GM12878 (cell line): Measurements from ENCODE around the gene ZACN. TPM values are rescaled to one million over a fixed set of nuclear protein-coding genes. Genes with fewer than 3 reads are reported as not detected.

Experiments
- ATAC-seq: fragments of 200-7000 bp; cut with Tn5 transposase; 3 replicates; pipeline ENCODE4 v1.9.1; 2020; ENCODE audit warnings: mild to moderate bottlenecking, moderate library complexity
- BruUV-seq: library from RNA; stranded (reverse); fragments of 400-500 nt; replicated peaks from 2 replicates; lab custom pipeline; 2021; lab: Mats Ljungman, UMichigan
- CTCF ChIA-PET: fragments of 300-600 bp; sonication (Branson Sonifier 250); formaldehyde crosslinking; extraction: SDS; loops from one replicate; lab custom pipeline; 2021; ENCODE audit warnings: inconsistent platforms; lab: Yijun Ruan, JAX
- POLR2A ChIA-PET: fragments of 350-600 bp; formaldehyde crosslinking; extraction: SDS; loops from one replicate; lab custom pipeline; 2021; ENCODE audit warnings: inconsistent platforms; lab: Charles Lee
- RAD21 ChIA-PET: fragments of 300-600 bp; sonication (Branson Sonifier 250); formaldehyde crosslinking; loops from one replicate; lab custom pipeline; 2023; ENCODE audit warnings: antibody characterized with exemption; ENCODE audit not compliant: unreplicated experiment; lab: Charles Lee
- SMC1A ChIA-PET: fragments of 300-600 bp; sonication (Branson Sonifier 250); formaldehyde crosslinking; loops from one replicate; lab custom pipeline; 2023; ENCODE audit not compliant: unreplicated experiment, uncharacterized antibody; lab: Charles Lee
- DNase-seq: peaks from one replicate; pipeline ENCODE4 v3.0.0-alpha.2; 2011; ENCODE audit warnings: low read depth, low spot score
- FAIRE-seq: peaks from 3 replicates; lab custom pipeline; 2011; peaks lifted over from hg19 to GRCh38; lab: Jason Lieb, UNC
- H2AFZ ChIP-seq: 2 replicates; pipeline ENCODE4 v1.6.0; 2011; ENCODE audit warnings: low read depth, low read length, control low read depth; ENCODE audit not compliant: control insufficient read depth
- H3K27ac ChIP-seq: 2 replicates; pipeline ENCODE4 v1.5.1; 2011; ENCODE audit warnings: control low read depth; ENCODE audit not compliant: control insufficient read depth, insufficient read depth
- H3K27me3 ChIP-seq, 2 experiments: replicated peaks in 1 of 2; 2 replicates each; pipeline versions ENCODE4 v1.6.0 to v1.6.1; 2011; ENCODE audit warnings: low read length in 1 of 2; ENCODE audit not compliant: control insufficient read depth in 2 of 2, insufficient read depth in 2 of 2
- H3K36me3 ChIP-seq, 2 experiments: 2 replicates each; pipeline ENCODE4 v1.5.1; 2011; ENCODE audit warnings: low read length in 1 of 2; ENCODE audit not compliant: control insufficient read depth in 2 of 2, insufficient read depth in 2 of 2
- H3K4me1 ChIP-seq: 2 replicates; pipeline ENCODE4 v1.6.1; 2011; ENCODE audit warnings: mild to moderate bottlenecking, low read length, moderate library complexity, mixed read lengths; ENCODE audit not compliant: control insufficient read depth, insufficient read depth
- H3K4me2 ChIP-seq: 2 replicates; pipeline ENCODE4 v1.6.0; 2011; ENCODE audit warnings: control low read depth; ENCODE audit not compliant: control insufficient read depth, insufficient read depth
- H3K4me3 ChIP-seq: fragments of 200-600 bp; sonication (generic); 2 replicates; pipeline ENCODE4 v1.5.1; 2016
- H3K79me2 ChIP-seq: 2 replicates; pipeline ENCODE4 v1.6.0; 2011; ENCODE audit warnings: low read length; ENCODE audit not compliant: control insufficient read depth, insufficient read depth
- H3K9ac ChIP-seq: 2 replicates; pipeline ENCODE4 v1.8.0; 2011; ENCODE audit warnings: low read length, control low read depth, mixed read lengths; ENCODE audit not compliant: control insufficient read depth, insufficient read depth
- H3K9me3 ChIP-seq: replicated peaks from 3 replicates; pipeline ENCODE4 v1.5.1; 2011; ENCODE audit warnings: mild to moderate bottlenecking, low read length; ENCODE audit not compliant: control insufficient read depth, insufficient read depth
- H4K20me1 ChIP-seq: 2 replicates; pipeline ENCODE4 v1.6.0; 2011; ENCODE audit not compliant: control insufficient read depth, insufficient read depth
- BACH1 ChIP-seq: fragments of 450-650 bp; IDR thresholded peaks from 2 replicates; pipeline ENCODE4 v1.6.1; 2017; ENCODE audit warnings: mild to moderate bottlenecking, borderline replicate concordance
- BCL11A ChIP-seq: IDR thresholded peaks from 2 replicates; pipeline ENCODE4 v1.6.1; 2011; ENCODE audit warnings: low read depth, low read length
- BRCA1 ChIP-seq: IDR thresholded peaks from 2 replicates; pipeline ENCODE4 v1.6.1; 2011; ENCODE audit warnings: low read depth, low read length, improper control_type of control experiment
- CBFB ChIP-seq: IDR thresholded peaks from 2 replicates; pipeline ENCODE4 v1.6.1; 2016; ENCODE audit warnings: antibody characterized with exemption, low read depth
- CHD2 ChIP-seq: IDR thresholded peaks from 2 replicates; pipeline ENCODE4 v1.6.1; 2011; ENCODE audit warnings: low read depth, low read length, improper control_type of control experiment, borderline replicate concordance
- CREM ChIP-seq: IDR thresholded peaks from 2 replicates; pipeline ENCODE4 v1.6.1; 2014; ENCODE audit warnings: antibody characterized with exemption, low read depth
- FOS ChIP-seq: IDR thresholded peaks from 3 replicates; pipeline ENCODE4 v1.6.1; 2011; ENCODE audit warnings: borderline replicate concordance; ENCODE audit not compliant: insufficient read length; ENCODE audit errors: extremely low read depth
- GATAD2B ChIP-seq: fragments of 450-650 bp; conservative IDR thresholded peaks from 2 replicates; pipeline ENCODE4 v1.6.1; 2017; ENCODE audit warnings: low read depth, mild to moderate bottlenecking, moderate library complexity
- HCFC1 ChIP-seq: fragments of 150-350 bp; IDR thresholded peaks from 2 replicates; pipeline ENCODE4 v1.6.1; 2014; ENCODE audit warnings: low read length
- IRF4 ChIP-seq: IDR thresholded peaks from 2 replicates; pipeline ENCODE4 v1.6.1; 2011; ENCODE audit warnings: low read depth, low read length
- JUNB ChIP-seq: IDR thresholded peaks from 2 replicates; pipeline ENCODE4 v1.6.1; 2016; ENCODE audit warnings: antibody characterized with exemption, mild to moderate bottlenecking
- KDM1A ChIP-seq: fragments of 200-600 bp; sonication (generic); IDR thresholded peaks from 2 replicates; pipeline ENCODE4 v1.6.1; 2016; ENCODE audit warnings: borderline replicate concordance
- MEF2B ChIP-seq: fragments of 450-650 bp; IDR thresholded peaks from 2 replicates; pipeline ENCODE4 v1.6.1; 2018; ENCODE audit warnings: mild to moderate bottlenecking, moderate library complexity; ENCODE audit not compliant: partially characterized antibody, poor library complexity, severe bottlenecking
- NFXL1 ChIP-seq: fragments of 450-650 bp; IDR thresholded peaks from 2 replicates; pipeline ENCODE4 v1.6.1; 2017; ENCODE audit warnings: antibody characterized with exemption, mild to moderate bottlenecking, borderline replicate concordance
- POU2F2 ChIP-seq: IDR thresholded peaks from 3 replicates; pipeline ENCODE4 v1.6.1; 2011; ENCODE audit warnings: low read depth, mild to moderate bottlenecking, low read length, borderline replicate concordance
- SMC3 ChIP-seq: IDR thresholded peaks from 2 replicates; pipeline ENCODE4 v1.6.1; 2011; ENCODE audit warnings: low read length, improper control_type of control experiment, borderline replicate concordance
- SUPT20H ChIP-seq: IDR thresholded peaks from 2 replicates; pipeline ENCODE4 v1.6.1; 2011; ENCODE audit warnings: low read depth, mild to moderate bottlenecking, low read length, moderate library complexity, borderline replicate concordance; ENCODE audit not compliant: control insufficient read depth
- SUZ12 ChIP-seq: fragments of 200-600 bp; sonication (generic); IDR thresholded peaks from one replicate; pipeline ENCODE4 v1.6.1; 2018; ENCODE audit warnings: antibody characterized with exemption, mild to moderate bottlenecking; ENCODE audit not compliant: unreplicated experiment
- TBL1XR1 ChIP-seq: IDR thresholded peaks from 2 replicates; pipeline ENCODE4 v1.6.1; 2012; ENCODE audit warnings: low read depth, low read length, improper control_type of control experiment
- TCF3 ChIP-seq: IDR thresholded peaks from 2 replicates; pipeline ENCODE4 v1.6.1; 2012; ENCODE audit warnings: low read depth, mild to moderate bottlenecking, low read length, borderline replicate concordance; ENCODE audit not compliant: insufficient read depth
- ZNF207 ChIP-seq: fragments of 450-650 bp; IDR thresholded peaks from 2 replicates; pipeline ENCODE4 v1.6.1; 2014; ENCODE audit warnings: antibody characterized with exemption, mild to moderate bottlenecking, borderline replicate concordance
- ZNF384 ChIP-seq: IDR thresholded peaks from 2 replicates; pipeline ENCODE4 v1.6.1; 2012; ENCODE audit warnings: low read depth, mild to moderate bottlenecking, low read length, improper control_type of control experiment, borderline replicate concordance
- WGBS: methylation state at CpG from one replicate; pipeline ENCODE4 v1.1.6; 2016; ENCODE audit warnings: low lambda C conversion rate; ENCODE audit not compliant: insufficient replicate concordance, insufficient coverage; ENCODE audit errors: missing lambda C conversion rate; 5-methylcytosine and 5-hydroxymethylcytosine counted together
- in situ Hi-C: fragments of 300-500 bp; cut with MboI; formaldehyde crosslinking; loops from 9 replicates; pipeline ENCODE4 v1.14.3; 2018; ENCODE audit warnings: mixed read lengths
- intact Hi-C: fragments of 100-400 bp; cut with micrococcal nuclease; formaldehyde crosslinking; loops from one replicate; pipeline ENCODE4 v1.14.2; 2022; ENCODE audit not compliant: unreplicated experiment
- polyA plus RNA-seq, 11 experiments: library from polyadenylated mRNA; depleted of rRNA in 4 of 11; unstranded in 6 of 11; stranded (reverse) in 5 of 11; fragments of >200 nt; fragmentation: Nextera tagmentation in 4 of 11; fragmentation: Illumina TruSeq in 1 of 11; extraction: Ambion mirVana in 4 of 11; extraction: Trizol in 1 of 11; gene quantifications; 1 replicate in 1 of 11; 2 replicates in 10 of 11; pipeline versions ENCODE4 v1.2.1 to v1.2.3, GENCODE V29; 2011 to 2016; ENCODE audit warnings: inconsistent platforms in 2 of 11, missing spikeins in 2 of 11, low read depth in 1 of 11
- total RNA-seq, 4 experiments: library from RNA; depleted of rRNA in 3 of 4; stranded (reverse); fragments of >200 nt in 3 of 4; fragmentation: Illumina TruSeq in 1 of 4; extraction: Trizol in 1 of 4; gene quantifications; 2 replicates each; pipeline versions ENCODE4 v1.2.1 to v1.2.3, GENCODE V29; 2013 to 2021
- TF ChIP-seq, protein P1 (sequence below): fragments of 450-650 bp; IDR thresholded peaks from 2 replicates; pipeline ENCODE4 v1.6.1; 2017; ENCODE audit warnings: borderline replicate concordance

The ZACN gene
- total and polyA plus RNA-seq, 10 of the 15 experiments (the other 5 are each of a cell fraction or from before 2014, with no cell fraction given), result 0.06 to 11.3 (median 0.47) TPM; not detected in 2

DNA sequence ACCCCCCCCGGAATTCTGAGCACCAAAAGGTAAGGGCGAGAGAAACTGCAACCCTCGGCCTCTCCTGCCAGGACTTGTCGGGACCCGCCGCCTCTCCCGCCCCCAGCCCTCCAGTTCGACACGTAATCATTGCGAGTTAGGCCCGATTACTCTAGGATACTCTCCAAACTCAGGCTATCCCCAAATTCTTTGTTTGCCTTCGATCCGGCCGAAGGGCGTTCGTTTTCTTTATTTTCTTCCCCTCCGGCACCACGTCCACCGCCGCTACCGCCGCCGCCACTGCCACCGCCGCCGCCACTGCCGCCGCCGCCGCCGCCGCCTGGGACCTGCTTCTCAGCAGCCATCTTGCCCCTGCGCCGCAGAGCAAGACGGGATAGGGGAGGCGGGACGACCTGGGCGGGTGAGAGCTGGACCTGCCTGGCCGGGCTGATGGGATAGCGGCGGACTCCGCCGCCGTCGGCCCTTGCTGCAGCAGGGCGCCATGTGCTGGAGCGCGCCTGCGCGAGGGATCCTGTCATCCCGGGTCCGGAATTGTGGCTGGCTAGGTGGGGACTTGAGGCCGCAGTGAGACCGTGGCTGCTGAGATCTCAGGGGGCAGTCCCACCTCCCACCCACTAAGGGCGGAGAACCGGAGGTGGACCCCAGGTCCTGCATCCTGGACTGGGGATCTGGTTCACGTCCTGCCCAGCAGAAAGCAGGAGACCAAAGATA, 6.7 kb upstream of the ZACN start, which contains the start of gene SRP68:
Gene SRP68, minus strand, starts transcription at position 370 of the 711 bp plus-strand sequence. Its CDS starts 26 bp downstream, at position 344.
- H3K9ac ChIP-seq, result peak within 1 kb of the TSS; percentile 74
- peaks cover 26% of the 10 kb centered on the region for H3K79me2 ChIP-seq
- ChIA-PET CTCF (interaction anchor here (0.9 to 1.8 kb wide), 3 partner anchors 58 to 107 kb away, joined by 3 to 7 read pairs (median 3); no protein-coding TSS in a partner anchor), SMC1A (interaction anchor here (1.0 to 1.3 kb wide), 3 partner anchors 9 to 31 kb away, joined by 4 read pairs; partner anchors contain the start of gene EXOC7), RAD21 (no interaction called here), POLR2A (interaction anchor here (0.5 to 1.3 kb wide), 3 partner anchors 269 to 281 kb away, joined by 3 to 8 read pairs (median 3); partner anchors contain the start of gene PRPSAP1)
- peak within 1 kb of the TSS; percentile 75 for H3K4me2 ChIP-seq
- FAIRE-seq (peak; percentile 96), DNase-seq (peak; percentile 59), ATAC-seq (peak; percentile 99)
- no TSS peak for BruUV-seq
- H3K4me3 ChIP-seq, result peak within 1 kb of the TSS; percentile 76
- in situ Hi-C loops (no loop called here), intact Hi-C loops (no loop called here)
- H2AFZ ChIP-seq, result peak within 1 kb of the TSS; percentile 87
- H3K4me1 ChIP-seq, result peaks cover 3% of the 10 kb centered on the region; the same call in 1 of the 2 replicates
- H3K9me3 ChIP-seq, result no peaks in the 10 kb centered on the region
- H4K20me1 ChIP-seq, result no peaks in the 10 kb centered on the region
- under 1% methylated on average over 43 of the region's 57 CpGs for WGBS
- H3K36me3 ChIP-seq, result no peaks in the 10 kb centered on the region; a peak in 2 of 4 replicates
- H3K27me3 ChIP-seq, result peaks cover 4 to 24% of the 10 kb centered on the region in 2 experiments; a peak in 3 of 4 replicates
- H3K27ac ChIP-seq, result peak within 1 kb of the TSS; percentile 81
- TF ChIP-seq IRF4 (0 out of 2 replicates have a peak, but pooled peaks have one; percentile 44), ZNF207 (peak; percentile 74; the same call in 1 of the 2 replicates), CHD2 (0 out of 2 replicates have a peak, but pooled peaks have one; percentile 28), GATAD2B (peak; percentile 80), HCFC1 (peak; percentile 63), CBFB (no peak), BACH1 (peak; percentile 50; the same call in 1 of the 2 replicates), FOS (no peak), SMC3 (no peak), JUNB (no peak), BRCA1 (no peak), TCF3 (no peak), TBL1XR1 (peak; percentile 45), KDM1A (no peak), CREM (no peak; the same call in 1 of the 2 replicates), MEF2B (no peak), SUPT20H (no peak), NFXL1 (no peak), POU2F2 (peak; percentile 78), SUZ12 (no peak), ZNF384 (no peak), BCL11A (no peak)
- TF ChIP-seq, protein P1, sequence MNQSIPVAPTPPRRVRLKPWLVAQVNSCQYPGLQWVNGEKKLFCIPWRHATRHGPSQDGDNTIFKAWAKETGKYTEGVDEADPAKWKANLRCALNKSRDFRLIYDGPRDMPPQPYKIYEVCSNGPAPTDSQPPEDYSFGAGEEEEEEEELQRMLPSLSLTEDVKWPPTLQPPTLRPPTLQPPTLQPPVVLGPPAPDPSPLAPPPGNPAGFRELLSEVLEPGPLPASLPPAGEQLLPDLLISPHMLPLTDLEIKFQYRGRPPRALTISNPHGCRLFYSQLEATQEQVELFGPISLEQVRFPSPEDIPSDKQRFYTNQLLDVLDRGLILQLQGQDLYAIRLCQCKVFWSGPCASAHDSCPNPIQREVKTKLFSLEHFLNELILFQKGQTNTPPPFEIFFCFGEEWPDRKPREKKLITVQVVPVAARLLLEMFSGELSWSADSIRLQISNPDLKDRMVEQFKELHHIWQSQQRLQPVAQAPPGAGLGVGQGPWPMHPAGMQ, result no peak
